ENCODE results near the gene ADGRG4. TPM values are rescaled to one million over a fixed set of nuclear protein-coding genes. Genes with fewer than 3 reads are reported as not detected.
A peak's percentile ranks its signal among the peaks of the same experiment; 100 is the strongest.

ADGRG4 gene
- total RNA-seq, 1 experiment from 2014 or later = not detected

DNA sequence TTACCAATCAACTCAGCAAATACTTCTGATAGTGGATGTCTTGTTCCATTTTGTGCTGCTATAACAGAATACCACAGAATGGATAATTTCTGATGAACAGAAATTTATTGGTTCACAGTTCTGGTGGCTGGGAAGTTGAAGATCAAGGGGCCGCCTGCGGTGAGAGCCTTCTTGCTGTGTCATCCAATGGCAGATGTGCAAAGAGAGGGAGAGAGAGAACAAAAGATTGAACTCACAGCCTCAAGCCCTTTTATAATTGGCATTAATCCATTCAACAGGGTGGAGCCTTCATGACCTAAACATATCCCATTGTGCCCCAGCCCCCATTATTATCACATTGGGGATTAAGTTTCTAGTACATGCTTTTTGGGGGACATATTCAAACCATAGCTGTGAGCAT, 86.1 kb downstream of the ADGRG4 start:
- Histone ChIP-seq H3K4me1 (ENCODE audit: insufficient read depth, low read length, poor library complexity, severe bottlenecking) (no peaks in the 10 kb centered on the region), H3K9me3 (ENCODE audit: low read depth, low read length, poor library complexity, severe bottlenecking) (no peaks in the 10 kb centered on the region), H3K36me3 (ENCODE audit: insufficient read depth, low read length, poor library complexity, severe bottlenecking) (no peaks in the 10 kb centered on the region), H3K27me3 (replicated peaks; ENCODE audit: insufficient read depth, low read depth, low read length, poor library complexity) (peaks cover 4% of the 10 kb centered on the region), H3K4me3 (ENCODE audit: low read depth, low read length, poor library complexity, severe bottlenecking) (no peak overlapping the region), H3K27ac (ENCODE audit: low read depth, low read length, poor library complexity, severe bottlenecking) (no peak overlapping the region)
- TF ChIP-seq, protein P1, sequence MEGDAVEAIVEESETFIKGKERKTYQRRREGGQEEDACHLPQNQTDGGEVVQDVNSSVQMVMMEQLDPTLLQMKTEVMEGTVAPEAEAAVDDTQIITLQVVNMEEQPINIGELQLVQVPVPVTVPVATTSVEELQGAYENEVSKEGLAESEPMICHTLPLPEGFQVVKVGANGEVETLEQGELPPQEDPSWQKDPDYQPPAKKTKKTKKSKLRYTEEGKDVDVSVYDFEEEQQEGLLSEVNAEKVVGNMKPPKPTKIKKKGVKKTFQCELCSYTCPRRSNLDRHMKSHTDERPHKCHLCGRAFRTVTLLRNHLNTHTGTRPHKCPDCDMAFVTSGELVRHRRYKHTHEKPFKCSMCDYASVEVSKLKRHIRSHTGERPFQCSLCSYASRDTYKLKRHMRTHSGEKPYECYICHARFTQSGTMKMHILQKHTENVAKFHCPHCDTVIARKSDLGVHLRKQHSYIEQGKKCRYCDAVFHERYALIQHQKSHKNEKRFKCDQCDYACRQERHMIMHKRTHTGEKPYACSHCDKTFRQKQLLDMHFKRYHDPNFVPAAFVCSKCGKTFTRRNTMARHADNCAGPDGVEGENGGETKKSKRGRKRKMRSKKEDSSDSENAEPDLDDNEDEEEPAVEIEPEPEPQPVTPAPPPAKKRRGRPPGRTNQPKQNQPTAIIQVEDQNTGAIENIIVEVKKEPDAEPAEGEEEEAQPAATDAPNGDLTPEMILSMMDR (conservative IDR thresholded peaks at IDR 0.05; ENCODE audit: low read depth, low read length) = no peak
- no peak for TF ChIP-seq EZH2 (IDR thresholded peaks at IDR 0.05; ENCODE audit: borderline replicate concordance, low read depth, low read length, poor library complexity, severe bottlenecking)
- BruUV-seq (replicated peaks) = no TSS peak
- ChIA-PET CTCF (no interaction called here), POLR2A (ENCODE audit: low non-redundant PET) (no interaction called here)
- intact Hi-C loops (cut with micrococcal nuclease; ENCODE audit: unreplicated experiment) = no loop called here
- peak; percentile 1 for DNase-seq (ENCODE audit: low spot score)

DNA sequence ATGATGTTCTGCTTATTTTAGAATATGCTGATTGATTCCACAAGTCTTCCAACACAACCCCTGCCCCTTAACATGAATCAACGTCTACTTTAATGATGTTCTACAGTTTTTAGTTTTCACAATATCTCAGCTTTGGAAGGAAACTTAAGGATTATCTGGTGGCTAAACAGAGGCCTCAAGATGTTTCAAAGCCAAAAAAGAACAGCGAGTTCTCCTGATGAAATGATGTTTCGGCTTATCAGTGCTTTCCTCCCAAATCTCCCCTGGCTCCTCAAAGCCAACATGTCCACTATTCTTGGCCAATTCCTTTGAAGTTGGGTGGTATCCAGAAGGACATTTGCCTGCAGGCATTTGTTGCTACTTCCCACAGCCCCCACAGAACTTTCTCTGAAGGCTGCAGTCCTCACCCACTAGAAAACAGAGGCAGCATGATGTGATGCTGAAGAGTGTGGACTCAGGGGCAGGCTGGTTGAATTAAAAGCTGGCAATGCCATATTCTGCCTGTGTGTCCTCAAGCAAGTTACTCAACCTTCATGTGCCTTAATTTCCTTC, 87.3 kb downstream of the ADGRG4 start:
- no peak overlapping the region for H3K4me3 ChIP-seq (ENCODE audit: low read depth, low read length, poor library complexity, severe bottlenecking)
- H3K27ac ChIP-seq (ENCODE audit: low read depth, low read length, poor library complexity, severe bottlenecking) = no peak overlapping the region
- DNase-seq (ENCODE audit: low spot score) = no peak
- peaks cover 4% of the 10 kb centered on the region for H3K27me3 ChIP-seq (replicated peaks; ENCODE audit: insufficient read depth, low read depth, low read length, poor library complexity)
- POLR2A ChIA-PET (ENCODE audit: low non-redundant PET) = no interaction called here
- no TSS peak for BruUV-seq (replicated peaks)
- TF ChIP-seq, protein P1 (conservative IDR thresholded peaks at IDR 0.05; ENCODE audit: low read depth, low read length) = no peak
- TF ChIP-seq EZH2 (IDR thresholded peaks at IDR 0.05; ENCODE audit: borderline replicate concordance, low read depth, low read length, poor library complexity, severe bottlenecking) = no peak
- no peaks in the 10 kb centered on the region for H3K9me3 ChIP-seq (ENCODE audit: low read depth, low read length, poor library complexity, severe bottlenecking)
- H3K4me1 ChIP-seq (ENCODE audit: insufficient read depth, low read length, poor library complexity, severe bottlenecking) = no peaks in the 10 kb centered on the region
- CTCF ChIA-PET = no interaction called here
- intact Hi-C loops (cut with micrococcal nuclease; ENCODE audit: unreplicated experiment) = no loop called here
- H3K36me3 ChIP-seq (ENCODE audit: insufficient read depth, low read length, poor library complexity, severe bottlenecking) = no peaks in the 10 kb centered on the region

DNA sequence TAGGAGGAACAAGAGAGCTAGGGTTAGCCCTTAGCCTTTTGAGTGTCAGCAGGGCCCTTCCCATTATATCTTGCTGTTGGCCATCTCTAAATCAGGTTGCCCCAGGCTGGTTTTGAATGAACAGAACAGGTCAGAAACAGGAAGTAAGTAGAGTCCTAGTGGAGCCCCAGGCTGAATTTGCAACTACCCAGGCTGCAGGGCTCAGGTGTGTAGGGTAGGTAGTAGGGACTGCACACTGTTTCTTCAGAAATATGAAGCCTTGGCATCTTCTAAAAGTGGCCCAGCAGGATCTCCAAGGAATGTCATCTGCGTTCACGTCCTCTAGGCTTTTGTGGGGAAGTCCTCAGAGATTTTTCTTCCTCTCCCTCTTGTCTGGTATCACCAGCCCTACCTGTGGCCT, 90.2 kb downstream of the ADGRG4 start:
- Histone ChIP-seq H3K27me3 (replicated peaks; ENCODE audit: insufficient read depth, low read depth, low read length, poor library complexity) (peaks cover 4% of the 10 kb centered on the region), H3K4me1 (ENCODE audit: insufficient read depth, low read length, poor library complexity, severe bottlenecking) (no peaks in the 10 kb centered on the region), H3K9me3 (ENCODE audit: low read depth, low read length, poor library complexity, severe bottlenecking) (no peaks in the 10 kb centered on the region), H3K36me3 (ENCODE audit: insufficient read depth, low read length, poor library complexity, severe bottlenecking) (no peaks in the 10 kb centered on the region), H3K27ac (ENCODE audit: low read depth, low read length, poor library complexity, severe bottlenecking) (no peak overlapping the region), H3K4me3 (ENCODE audit: low read depth, low read length, poor library complexity, severe bottlenecking) (no peak overlapping the region)
- intact Hi-C loops (cut with micrococcal nuclease; ENCODE audit: unreplicated experiment) = no loop called here
- TF ChIP-seq, protein P1 (conservative IDR thresholded peaks at IDR 0.05; ENCODE audit: low read depth, low read length) = no peak
- TF ChIP-seq EZH2 (IDR thresholded peaks at IDR 0.05; ENCODE audit: borderline replicate concordance, low read depth, low read length, poor library complexity, severe bottlenecking) = no peak
- BruUV-seq (replicated peaks) = no TSS peak
- POLR2A ChIA-PET (ENCODE audit: low non-redundant PET) = no interaction called here
- CTCF ChIA-PET = no interaction called here
- DNase-seq (ENCODE audit: low spot score) = no peak
